ENCODE measurements around the gene DOCK2. TPM values are rescaled to one million over a fixed set of nuclear protein-coding genes. Genes with fewer than 3 reads are reported as not detected.

The DOCK2 gene
- total RNA-seq, 1 experiment from 2014 or later: not detected

GRCh38 chr5:169988206-169988605 lies 351.1 kb downstream of the DOCK2 start:
- no peak for DNase-seq (ENCODE audit: low spot score)

GRCh38 chr5:169988947-169989346 lies 351.9 kb downstream of the DOCK2 start:
- no peak for DNase-seq (ENCODE audit: low spot score)

DNA sequence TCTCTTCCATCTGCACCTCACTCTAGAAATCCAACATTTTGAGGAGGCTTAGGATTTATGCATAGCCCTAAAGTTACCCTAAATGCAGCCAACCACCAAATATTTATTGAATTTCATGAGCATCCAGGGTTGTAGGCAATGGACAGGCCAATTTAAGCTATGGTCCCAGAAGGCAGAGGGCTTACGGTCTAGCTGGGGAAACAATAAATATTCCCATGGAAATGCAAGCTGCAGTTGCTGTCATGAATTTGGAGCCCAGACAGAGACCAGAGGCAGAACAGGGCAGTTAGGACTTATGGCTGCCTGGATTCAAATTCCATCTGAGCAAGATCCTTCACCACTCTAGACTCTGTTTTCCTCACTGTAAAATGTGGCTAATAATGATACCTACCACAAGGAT lies 352.3 kb downstream of the DOCK2 start:
- DNase-seq (ENCODE audit: low spot score): no peak

GRCh38 chr5:169991115-169991869 lies 354.2 kb downstream of the DOCK2 start:
- DNase-seq (ENCODE audit: low spot score): no peak

- no peak for DNase-seq (ENCODE audit: low spot score)
Observed at GRCh38 chr5:169992789-169993484, 355.9 kb downstream of the DOCK2 start.

DNA sequence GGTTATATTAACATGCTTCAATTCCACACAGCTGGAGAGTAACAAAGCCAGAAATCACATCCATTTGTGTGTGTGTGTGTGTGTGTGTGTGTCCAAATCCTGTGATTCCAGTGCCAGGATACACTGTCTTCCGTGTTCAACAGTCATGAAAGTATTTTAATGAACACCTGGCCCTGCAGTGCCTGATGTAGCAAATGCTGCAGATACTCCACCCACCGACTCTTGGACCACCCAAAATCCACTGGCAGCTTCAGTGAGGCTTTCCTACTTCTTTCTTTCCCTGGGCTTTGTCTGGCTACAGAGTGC lies 356.4 kb downstream of the DOCK2 start:
- DNase-seq (ENCODE audit: low spot score): no peak

GRCh38 chr5:169997798-169998197 lies 360.7 kb downstream of the DOCK2 start:
- no peak for DNase-seq (ENCODE audit: low spot score)

DNA sequence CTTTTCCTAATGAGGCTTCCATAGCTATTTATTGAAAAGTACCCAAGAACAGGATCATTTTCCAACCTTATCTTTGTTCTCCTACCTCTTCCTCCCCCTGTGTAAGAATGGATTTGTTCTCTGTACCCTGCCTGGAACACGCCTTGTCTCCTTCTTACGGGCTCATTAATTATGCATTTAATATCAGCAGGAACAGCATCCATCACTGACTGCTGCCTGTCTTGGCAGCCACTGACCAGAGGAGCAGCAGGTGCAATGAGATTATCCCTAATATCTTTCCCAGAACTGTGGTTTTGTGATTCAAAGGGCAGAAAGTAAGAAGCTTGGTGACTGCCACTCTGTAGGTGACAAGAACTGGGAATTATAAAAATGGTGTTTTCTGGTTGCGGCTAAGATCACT lies 362.5 kb downstream of the DOCK2 start:
- DNase-seq (ENCODE audit: low spot score): no peak

DNA sequence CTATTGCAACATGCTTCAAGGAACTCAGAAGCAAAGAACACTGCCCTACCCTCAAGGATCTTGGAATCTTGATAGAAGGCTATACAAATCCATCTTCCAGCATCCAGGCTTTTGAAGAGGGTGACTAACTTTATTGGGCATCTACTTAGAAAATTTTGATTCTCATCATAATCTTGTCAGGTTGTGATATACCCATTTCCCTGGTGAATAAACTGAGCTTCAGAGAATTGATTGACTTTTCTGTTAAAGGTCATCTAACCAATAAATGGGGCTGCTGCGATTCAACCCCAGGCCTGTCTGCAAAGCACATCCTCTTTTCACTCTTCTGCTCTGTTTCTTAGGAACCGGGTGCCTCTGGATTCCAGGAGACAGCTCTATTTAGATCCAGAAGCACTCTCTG lies 363.1 kb downstream of the DOCK2 start:
- no peak for DNase-seq (ENCODE audit: low spot score)

DNA sequence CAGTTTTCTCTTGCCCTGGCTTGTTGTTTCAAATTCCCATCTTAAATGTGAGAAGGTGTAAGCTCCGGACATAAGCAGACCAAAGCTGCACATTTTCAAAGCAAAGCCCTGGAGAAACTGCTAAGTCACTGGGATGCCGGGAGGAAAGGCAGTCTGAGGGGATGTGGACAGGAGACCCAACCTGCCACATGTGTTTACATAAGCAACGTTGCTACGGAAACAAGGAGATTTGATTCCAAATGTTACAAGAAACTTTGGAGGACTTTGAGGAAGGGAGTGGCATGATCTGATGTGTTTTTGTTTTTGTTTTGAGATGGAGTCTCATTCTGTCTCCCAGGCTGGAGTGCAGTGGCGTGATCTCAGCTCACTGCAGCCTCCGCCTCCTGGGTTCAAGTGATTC lies 368.9 kb downstream of the DOCK2 start:
- no peak for DNase-seq (ENCODE audit: low spot score)

DNA sequence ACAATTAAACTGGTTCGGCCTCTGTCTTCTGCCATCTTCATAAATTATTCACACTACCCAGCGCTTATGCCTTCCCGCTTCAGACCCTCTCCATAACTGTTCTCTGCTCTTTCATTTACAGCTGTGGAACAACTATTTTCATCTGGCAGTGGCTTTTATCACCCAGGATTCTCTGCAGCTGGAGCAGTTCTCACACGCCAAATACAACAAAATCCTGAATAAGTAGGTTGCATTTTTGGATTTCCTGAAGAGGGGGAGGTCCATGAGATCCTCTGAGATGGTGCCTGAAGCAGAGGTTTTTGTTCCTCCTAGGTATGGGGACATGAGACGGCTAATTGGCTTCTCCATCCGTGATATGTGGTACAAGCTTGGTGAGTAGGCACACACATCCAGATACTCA lies 371.3 kb downstream of the DOCK2 start:
- DNase-seq (ENCODE audit: low spot score): no peak

DNA sequence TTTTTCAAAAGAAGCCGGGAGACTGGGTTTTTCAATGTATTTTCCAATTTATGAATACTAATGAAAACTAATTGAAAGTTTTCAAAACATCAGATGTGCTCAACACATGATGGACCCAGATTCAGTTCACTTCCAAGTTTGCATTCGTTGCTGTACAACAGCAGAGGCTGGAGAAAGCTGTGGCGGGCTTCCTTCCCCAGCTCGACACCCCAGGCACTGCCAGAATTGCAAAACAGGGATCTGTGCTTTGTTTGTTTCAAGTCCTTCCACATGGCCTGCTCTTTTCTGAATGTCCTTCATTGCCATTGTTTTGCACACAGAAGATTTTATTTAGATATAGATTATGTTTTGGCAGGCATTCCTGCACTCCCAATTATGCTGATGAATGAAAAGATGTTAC lies 373.5 kb downstream of the DOCK2 start:
- no peak for DNase-seq (ENCODE audit: low spot score)

GRCh38 chr5:170011751-170012150 lies 374.7 kb downstream of the DOCK2 start:
- DNase-seq (ENCODE audit: low spot score): no peak

- no peak for DNase-seq (ENCODE audit: low spot score)
Observed at GRCh38 chr5:170012622-170013021, 375.5 kb downstream of the DOCK2 start.

DNA sequence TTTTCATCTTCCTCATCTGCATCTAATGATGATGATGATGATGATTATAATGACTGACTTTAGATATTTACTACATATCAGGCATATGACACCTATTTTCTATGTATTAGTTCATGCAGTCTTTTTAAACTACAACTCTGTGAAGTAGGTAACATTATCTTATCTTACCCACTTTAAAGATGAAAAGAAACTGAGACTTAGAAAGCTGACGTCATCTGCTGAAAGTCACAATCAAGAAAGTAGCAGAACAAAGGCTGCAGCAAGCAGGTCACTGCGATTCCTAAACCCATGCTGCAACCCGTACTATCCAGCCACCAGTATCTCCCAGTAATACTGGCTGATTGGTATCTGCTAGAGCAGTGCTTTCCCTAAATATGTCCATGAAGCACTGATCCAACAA lies 383.3 kb downstream of the DOCK2 start:
- no peak for DNase-seq (ENCODE audit: low spot score)

DNA sequence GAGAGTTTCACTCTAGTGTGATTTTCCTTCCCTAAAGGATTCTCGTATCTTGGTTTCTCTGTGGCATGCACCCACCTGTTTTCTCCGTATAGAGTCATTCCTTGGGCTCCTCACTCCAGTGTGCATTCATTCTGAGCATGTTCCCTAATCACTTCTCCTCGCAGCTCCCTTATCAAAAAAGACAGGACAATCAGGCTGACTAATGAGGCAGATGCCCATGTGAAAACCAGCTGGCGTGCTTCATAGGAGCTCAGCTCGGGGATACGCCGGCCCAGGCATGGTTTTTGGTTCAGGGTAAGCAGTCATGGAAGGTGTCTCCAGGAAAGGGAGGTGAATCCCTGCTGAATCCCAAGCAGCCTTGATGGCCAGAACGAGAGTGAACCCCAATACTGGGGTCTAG lies 384.4 kb downstream of the DOCK2 start:
- DNase-seq (ENCODE audit: low spot score): no peak

DNA sequence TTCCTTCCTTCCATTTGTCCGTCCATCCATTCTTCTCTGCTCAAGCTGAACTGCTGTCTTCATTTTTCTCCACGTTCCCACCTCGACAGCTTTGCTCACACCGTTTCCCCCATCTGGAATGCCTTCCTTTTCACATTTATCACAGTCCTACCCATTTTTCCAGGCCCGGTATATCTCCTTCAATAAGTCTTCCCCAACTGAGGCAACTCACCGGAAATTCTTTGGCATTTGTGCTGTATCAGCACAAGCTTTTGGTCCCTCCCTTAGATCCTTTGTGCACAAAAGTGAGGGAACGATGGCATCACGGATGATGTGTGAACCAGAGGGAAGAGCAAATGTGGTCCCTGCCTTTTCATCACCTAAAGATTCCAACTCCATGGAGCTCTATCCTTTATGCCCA lies 388.8 kb downstream of the DOCK2 start:
- no peak for DNase-seq (ENCODE audit: low spot score)

- DNase-seq (ENCODE audit: low spot score): no peak
Observed at GRCh38 chr5:170028124-170028523, 391.0 kb downstream of the DOCK2 start.

DNA sequence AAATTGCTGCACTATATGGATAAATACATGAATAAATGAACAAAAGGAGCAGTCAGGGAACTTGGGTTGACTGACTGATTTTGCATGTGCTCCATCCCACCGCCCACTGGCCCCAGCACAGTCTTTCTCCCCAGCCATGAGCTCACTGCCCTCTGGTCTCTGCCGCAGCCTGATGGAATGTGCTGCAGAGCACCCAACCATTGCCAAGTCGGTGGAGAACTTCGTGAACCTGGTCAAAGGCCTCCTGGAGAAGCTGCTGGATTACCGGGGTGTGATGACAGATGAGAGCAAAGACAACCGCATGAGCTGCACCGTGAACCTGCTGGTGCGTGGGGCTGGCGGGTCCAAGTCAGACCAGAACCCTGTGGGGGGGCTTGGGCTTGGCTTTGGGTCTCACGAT lies 397.2 kb downstream of the DOCK2 start:
- DNase-seq (ENCODE audit: low spot score): no peak

- DNase-seq (ENCODE audit: low spot score): no peak
Observed at GRCh38 chr5:170038241-170038640, 401.2 kb downstream of the DOCK2 start.

GRCh38 chr5:170039830-170040229 lies 402.8 kb downstream of the DOCK2 start:
- DNase-seq (ENCODE audit: low spot score): no peak

GRCh38 chr5:170046241-170046640 lies 409.2 kb downstream of the DOCK2 start:
- no peak for DNase-seq (ENCODE audit: low spot score)

GRCh38 chr5:170049713-170050112 lies 412.6 kb downstream of the DOCK2 start:
- no peak for DNase-seq (ENCODE audit: low spot score)

- DNase-seq (ENCODE audit: low spot score): no peak
Observed at GRCh38 chr5:170053896-170054295, 416.8 kb downstream of the DOCK2 start.
